Stimulated activated CD4-positive, alpha-beta T cell treated with anti-CD3 and anti-CD28 coated beads, Interleukin-1b, Interleukin-23, amount 100 ng/mL, for 1 hour (primary cell): ENCODE data around the gene SULT1A2.
"Not testable (repeated sequence)": the region's sequence is repeated elsewhere in the genome, so short reads cannot be mapped to it uniquely, and the experiment has no call there.

Source experiments
- DNase-seq, 2 donors: peaks; one replicate each; pipeline ENCODE4 v3.0.0-alpha.2; 2020; ENCODE audit warnings: low read depth in 2 of 2

Gene SULT1A2

DNA sequence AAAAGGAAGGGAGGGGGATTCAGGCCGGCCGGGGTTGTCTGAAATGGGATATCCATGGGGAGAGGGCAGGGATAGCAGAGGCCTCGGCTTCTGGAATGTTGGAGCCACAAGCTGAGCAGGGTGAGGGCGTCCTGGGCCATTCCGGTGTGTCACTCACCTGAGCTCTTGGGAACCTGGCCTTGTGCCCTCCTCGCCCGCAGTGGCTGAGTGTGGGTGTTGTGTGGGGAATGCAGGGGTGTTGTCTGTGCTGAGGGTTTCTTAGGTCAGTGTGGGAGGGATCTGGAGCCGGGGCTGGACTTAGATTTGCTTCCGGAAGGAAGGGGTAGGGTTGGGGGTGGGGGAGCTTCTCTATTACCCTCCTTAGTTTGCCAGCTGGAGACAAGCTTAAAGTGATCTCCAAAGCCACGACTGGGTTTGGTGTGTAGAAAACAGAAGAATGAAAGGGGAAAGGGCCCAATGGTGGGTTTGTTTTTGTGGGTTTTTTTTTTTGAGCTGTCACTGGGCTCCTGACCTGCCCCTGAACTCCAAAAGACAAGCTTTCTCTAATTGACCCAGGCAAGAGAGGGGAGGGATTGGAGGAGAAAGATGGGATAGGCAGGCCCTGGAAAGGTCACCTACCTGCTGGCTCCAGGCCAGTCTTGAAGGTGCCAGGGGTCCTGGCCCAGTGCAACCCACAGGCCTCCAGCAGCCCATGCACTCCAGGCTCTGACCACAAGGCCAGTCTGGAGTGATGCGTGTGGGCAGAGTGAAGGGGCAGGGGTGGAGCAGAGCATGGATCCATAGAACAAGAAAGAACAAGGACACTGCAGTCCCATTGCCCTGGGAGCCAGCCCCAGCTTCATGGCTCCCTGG lies at the start of gene SULT1A2:
TSS of gene SULT1A2 (minus strand) at position 211 of the 852 bp plus-strand sequence. CDS start 1,120 bp downstream, outside the sequence.
- DNase-seq: no peak

- not testable (repeated sequence) for DNase-seq
Measured at GRCh38 chr16:28639959-28640358, 43.1 kb upstream of the SULT1A2 start.

DNA sequence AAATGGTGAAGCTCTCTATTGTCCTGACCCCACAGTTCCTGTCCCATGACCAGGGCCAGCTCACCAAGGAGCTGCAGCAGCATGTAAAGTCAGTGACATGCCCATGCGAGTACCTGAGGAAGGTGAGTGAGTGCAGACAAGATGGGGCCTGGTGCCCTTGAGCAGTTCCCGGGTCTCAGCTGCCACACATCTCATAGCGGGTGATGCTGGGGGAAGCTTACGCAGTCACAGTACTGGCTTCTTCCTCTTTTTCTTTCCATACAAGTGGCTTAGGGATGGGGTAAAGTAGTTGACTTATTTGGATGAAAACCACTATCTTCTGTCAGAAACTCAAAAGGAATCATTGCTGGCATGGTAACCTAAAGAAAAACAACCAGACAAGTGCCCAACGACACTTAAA lies 41.5 kb upstream of the SULT1A2 start:
- not testable (repeated sequence) for DNase-seq

DNA sequence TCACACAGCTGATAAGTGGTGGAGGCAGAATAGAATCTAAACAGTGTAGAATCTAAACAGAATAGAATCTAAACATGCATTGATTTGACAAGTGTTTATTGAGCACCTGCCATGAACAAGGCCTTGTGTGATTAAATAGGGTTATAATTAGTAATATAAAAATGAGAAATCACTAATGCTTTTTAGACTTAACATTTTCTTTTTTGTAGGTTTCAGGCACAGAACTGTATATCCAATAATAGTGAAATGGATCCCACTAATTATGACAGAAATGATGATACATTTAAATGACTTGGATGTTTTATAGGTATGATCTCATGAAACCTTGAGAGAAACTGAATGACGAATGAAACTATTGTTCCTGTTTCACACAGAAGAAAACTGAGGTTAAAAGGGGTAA lies 40.9 kb upstream of the SULT1A2 start, which contains the start of gene NPIPB8:
TSS of gene NPIPB8 (plus strand) at position 301 of the 400 bp plus-strand sequence. CDS start 296 bp downstream, outside the sequence.
- not testable (repeated sequence) for DNase-seq

- DNase-seq: not testable (repeated sequence)
Measured at GRCh38 chr16:28636093-28636823, 39.4 kb upstream of the SULT1A2 start.

GRCh38 chr16:28630905-28631304 lies 34.1 kb upstream of the SULT1A2 start:
- DNase-seq: not testable (repeated sequence)

DNA sequence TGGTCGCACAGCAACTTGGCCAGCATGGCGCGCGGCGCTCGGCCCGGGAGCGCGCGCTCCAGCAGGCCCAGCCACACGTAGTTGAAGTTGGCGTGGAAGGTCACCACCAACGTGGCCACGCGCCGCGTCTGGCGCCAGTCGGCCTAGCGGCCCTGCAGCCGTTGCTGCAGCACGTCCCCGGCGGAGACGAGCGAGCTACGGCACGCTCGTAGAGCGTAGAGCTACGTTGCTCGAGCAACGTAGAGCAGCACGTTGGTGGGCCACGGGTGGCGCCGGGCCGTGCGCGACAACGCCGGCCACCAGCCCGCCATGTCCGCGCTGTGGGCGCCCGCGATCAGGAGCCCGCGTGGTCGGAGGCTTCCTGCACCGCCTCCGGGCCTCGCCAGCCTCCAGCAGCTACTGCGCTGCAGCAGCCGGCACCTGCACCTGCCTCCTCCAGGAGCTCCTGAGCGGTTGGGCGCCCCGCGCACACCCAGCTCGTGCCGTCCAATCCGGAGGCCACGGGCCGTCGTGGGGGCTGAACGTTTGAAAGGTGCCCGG lies 26.4 kb upstream of the SULT1A2 start:
- peak; percentile 4 to 43 for DNase-seq

- not testable (repeated sequence) for DNase-seq
Measured at GRCh38 chr16:28622532-28623171, 25.8 kb upstream of the SULT1A2 start.

GRCh38 chr16:28621481-28622155 lies 24.8 kb upstream of the SULT1A2 start:
- no peak for DNase-seq

- not testable (repeated sequence) for DNase-seq
Measured at GRCh38 chr16:28620316-28620715, 23.5 kb upstream of the SULT1A2 start.

GRCh38 chr16:28617874-28618273 lies 21.0 kb upstream of the SULT1A2 start:
- DNase-seq: no peak

GRCh38 chr16:28616636-28617035 lies 19.8 kb upstream of the SULT1A2 start:
- DNase-seq: no peak

- DNase-seq: not testable (repeated sequence)
Measured at GRCh38 chr16:28616224-28616577, 19.4 kb upstream of the SULT1A2 start.

DNA sequence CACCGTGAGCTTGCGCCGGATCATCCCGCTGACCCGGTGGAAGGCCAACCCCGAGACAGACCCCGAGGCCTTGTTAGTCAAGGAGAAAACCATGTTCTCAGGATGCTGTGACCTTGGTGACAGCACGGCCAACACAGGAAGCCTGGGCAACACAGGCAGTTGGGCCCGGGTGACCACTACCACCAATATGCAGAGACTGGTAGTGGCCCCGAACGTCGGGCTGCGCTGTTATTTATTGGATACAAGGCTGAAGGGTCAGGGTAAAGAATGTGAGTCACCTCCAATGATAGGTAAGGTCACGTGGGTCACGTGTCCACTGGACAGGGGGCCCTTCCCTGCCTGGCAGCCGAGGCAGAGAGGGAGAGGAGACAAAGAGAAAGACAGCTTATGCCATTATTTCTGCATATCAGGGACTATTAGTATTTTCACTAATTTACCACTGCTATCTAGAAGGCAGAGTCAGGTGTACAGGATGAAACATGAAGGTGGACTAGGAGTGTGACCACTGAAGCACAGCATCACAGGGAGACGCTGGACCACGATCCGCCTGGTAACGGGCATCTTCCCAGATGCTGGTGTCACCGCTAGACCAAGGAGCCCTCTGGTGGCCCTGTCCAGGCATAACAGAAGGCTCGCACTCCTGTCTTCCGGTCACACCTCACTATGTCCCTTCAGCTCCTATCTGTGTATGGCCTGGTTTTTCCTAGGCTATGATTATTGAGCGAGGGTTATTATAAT lies 18.8 kb upstream of the SULT1A2 start:
- not testable (repeated sequence) for DNase-seq

GRCh38 chr16:28614561-28614960 lies 17.7 kb upstream of the SULT1A2 start:
- not testable (repeated sequence) for DNase-seq

DNA sequence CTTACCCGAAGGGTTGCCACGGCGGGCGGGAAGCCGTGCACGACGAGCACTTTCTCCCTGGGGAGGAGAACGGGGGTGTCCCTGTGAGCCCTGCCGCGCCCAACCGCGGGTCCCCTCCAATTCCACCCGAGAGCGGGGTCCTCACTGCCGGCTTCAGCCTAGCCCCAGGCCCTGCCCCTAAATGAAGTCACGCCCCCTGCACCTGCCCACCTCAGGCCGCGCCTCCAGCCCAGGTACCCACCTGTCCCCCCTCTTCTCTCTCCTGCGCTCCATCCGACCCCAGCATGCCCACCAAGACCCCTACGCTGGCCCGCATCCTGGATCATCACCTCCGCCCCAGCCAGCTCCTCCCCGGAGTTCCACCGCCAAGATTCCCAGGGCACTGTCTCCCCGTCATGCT lies 17.1 kb upstream of the SULT1A2 start:
- not testable (repeated sequence) for DNase-seq

DNA sequence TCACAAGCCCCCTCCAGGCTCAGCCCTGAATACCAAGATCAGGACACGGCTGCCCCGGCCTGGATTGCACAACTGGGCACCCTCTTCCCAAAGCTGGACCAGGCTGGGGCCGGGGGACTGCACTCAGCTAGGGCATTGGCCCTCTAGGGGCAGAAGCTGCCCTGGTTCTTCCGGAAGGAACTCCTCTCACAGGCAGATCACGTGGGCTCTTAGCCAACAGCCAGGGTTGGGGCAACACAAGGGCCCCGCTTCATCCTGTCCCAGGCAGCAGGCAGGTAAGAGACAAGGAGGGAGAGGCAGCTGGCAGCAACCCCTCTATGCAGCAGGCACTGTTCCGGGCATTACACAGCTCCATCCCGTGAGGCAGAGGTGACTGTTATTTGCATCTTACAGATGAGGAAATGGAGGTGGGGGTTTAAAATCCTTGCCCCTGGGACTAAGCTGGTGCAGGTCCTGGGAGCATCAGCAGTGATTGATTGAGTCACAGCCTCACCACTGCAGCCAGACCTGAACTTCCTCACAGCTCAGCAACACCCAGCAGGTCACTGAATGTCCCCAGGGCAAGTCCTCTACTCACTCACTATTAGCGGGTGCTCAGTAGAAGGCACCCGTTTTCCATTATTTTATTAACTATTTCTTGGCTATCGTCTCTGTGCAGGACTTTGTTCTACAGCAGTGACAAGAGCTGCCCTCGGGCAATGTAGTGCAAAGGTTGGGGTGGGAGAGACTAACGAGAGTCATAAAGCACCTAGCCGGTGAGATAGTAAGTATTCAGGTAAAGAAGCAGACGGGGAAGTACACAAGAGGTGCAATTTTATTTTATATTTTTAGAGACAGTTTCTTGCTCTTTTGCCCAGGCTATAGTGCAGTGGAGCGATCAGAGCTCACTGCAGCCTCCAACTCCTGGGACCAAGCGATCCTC lies 15.8 kb upstream of the SULT1A2 start:
- not testable (repeated sequence) for DNase-seq

DNA sequence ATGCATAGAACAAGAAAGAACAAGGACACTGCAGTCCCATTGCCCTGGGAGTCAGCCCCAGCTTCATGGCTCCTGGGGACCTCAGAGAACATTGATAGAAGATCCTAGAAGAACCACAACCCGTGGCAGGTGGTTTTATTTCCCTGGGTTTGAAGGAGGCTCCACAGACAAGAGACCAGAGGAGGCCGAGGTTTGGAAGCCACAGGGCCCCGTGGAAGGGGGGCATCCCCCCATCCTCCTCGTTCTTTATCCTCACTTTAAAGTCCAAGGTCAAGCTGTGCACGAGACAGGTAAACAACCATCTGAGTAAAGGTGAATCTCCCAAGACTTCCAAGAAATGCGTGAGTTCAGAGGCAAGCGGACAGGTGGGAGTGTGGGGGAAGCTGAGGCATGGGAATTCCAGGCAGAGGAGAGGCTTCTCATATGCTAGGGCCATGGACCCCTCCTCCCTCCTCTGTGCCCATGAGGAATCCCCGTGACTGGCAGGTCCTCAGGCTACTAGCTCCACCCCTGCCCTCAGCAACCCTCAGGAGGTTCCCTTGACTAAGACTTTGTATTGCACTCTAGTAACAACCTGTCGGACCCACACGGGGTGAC lies 13.8 kb upstream of the SULT1A2 start:
- no peak for DNase-seq
